ENCODE data around the gene TLX2. TPM values are rescaled to one million over a fixed set of nuclear protein-coding genes. Genes with fewer than 3 reads are reported as not detected.

TLX2 gene
- total RNA-seq = not detected in 2 replicates

GRCh38 chr2:74514368-74515270 is at the start of gene TLX2:
TSS of gene TLX2 (plus strand) at chr2:74514450. CDS start at chr2:74514807, 357 bp downstream.

GRCh38 chr2:74472086-74472944 is 41.9 kb upstream of the TLX2 start, which contains the start of gene MRPL53:
TSS of gene MRPL53 (minus strand) at chr2:74472680. CDS start at chr2:74472660, 20 bp downstream.

GRCh38 chr2:74482801-74483674 is 31.2 kb upstream of the TLX2 start, which contains the start of the genes CCDC142 and TTC31:
TSS of gene CCDC142 (minus strand) at chr2:74482998. CDS start at chr2:74482837, 161 bp downstream.
TSS of gene TTC31 (plus strand) at chr2:74483081. CDS start at chr2:74483096, 15 bp downstream.

GRCh38 chr2:74499267-74499939 is 14.8 kb upstream of the TLX2 start, which contains the start of gene LBX2:
TSS of gene LBX2 (minus strand) at chr2:74499603. CDS start at chr2:74499537, 66 bp downstream.

GRCh38 chr2:74507145-74507925 is 6.9 kb upstream of the TLX2 start, which contains the start of gene PCGF1:
TSS of gene PCGF1 (minus strand) at chr2:74507695. CDS start at chr2:74507668, 27 bp downstream.

GRCh38 chr2:74525717-74526648 is 11.7 kb downstream of the TLX2 start, which contains the start of gene DQX1:
TSS of gene DQX1 (minus strand) at chr2:74526231. CDS start at chr2:74525729, 502 bp downstream.

GRCh38 chr2:74529357-74530238 is 15.3 kb downstream of the TLX2 start, which contains the start of the genes AUP1 and HTRA2:
TSS of gene AUP1 (minus strand) at chr2:74529706. CDS start at chr2:74529629, 77 bp downstream.
TSS of gene HTRA2 (plus strand) at chr2:74529933. CDS start at chr2:74530007, 74 bp downstream.

GRCh38 chr2:74553892-74554819 is 39.9 kb downstream of the TLX2 start, which contains the start of the genes DOK1 and LOXL3:
TSS of gene DOK1 (plus strand) at chr2:74554720. CDS start at chr2:74554755, 35 bp downstream.
TSS of gene LOXL3 (minus strand) at chr2:74553942. CDS start at chr2:74552634, 1,308 bp downstream.

Other genes with a start within 250 kb of the TLX2 start
- gene SLC4A5, start 171.0 kb upstream of the TLX2 start, total RNA-seq = under 0.01 and 0.48 TPM in 2 replicates
- 78.5 and 104 TPM in 2 replicates for gene DCTN1, start 134.1 kb upstream of the TLX2 start, total RNA-seq
- 0.72 and 2.1 TPM in 2 replicates for gene C2orf81, start 92.8 kb upstream of the TLX2 start, total RNA-seq
- 64.2 and 88.8 TPM in 2 replicates for gene WDR54, start 92.7 kb upstream of the TLX2 start, total RNA-seq
- gene RTKN, start 72.5 kb upstream of the TLX2 start, total RNA-seq = 15.1 and 15.7 TPM in 2 replicates
- 15.9 and 23.9 TPM in 2 replicates for gene INO80B, start 59.4 kb upstream of the TLX2 start, total RNA-seq
- 87.9 and 88.0 TPM in 2 replicates for gene WBP1, start 56.0 kb upstream of the TLX2 start, total RNA-seq
- 101 and 103 TPM in 2 replicates for gene MOGS, start 49.1 kb upstream of the TLX2 start, total RNA-seq
- gene MRPL53, start 41.8 kb upstream of the TLX2 start, total RNA-seq = 44.1 and 49.9 TPM in 2 replicates
- 8.4 and 9.8 TPM in 2 replicates for gene CCDC142, start 31.5 kb upstream of the TLX2 start, total RNA-seq
- gene TTC31, start 31.4 kb upstream of the TLX2 start, total RNA-seq = 13.1 and 31.8 TPM in 2 replicates
- gene LBX2, start 14.8 kb upstream of the TLX2 start, total RNA-seq = 0.64 and 3.1 TPM in 2 replicates
- gene PCGF1, start 6.8 kb upstream of the TLX2 start, total RNA-seq = 8.5 and 15.8 TPM in 2 replicates
- gene DQX1, start 11.8 kb downstream of the TLX2 start, total RNA-seq = 0.39 TPM in 1 of 2 replicates, not detected in the other
- 73.7 and 74.2 TPM in 2 replicates for gene AUP1, start 15.3 kb downstream of the TLX2 start, total RNA-seq
- gene HTRA2, start 15.5 kb downstream of the TLX2 start, total RNA-seq = 25.6 and 28.8 TPM in 2 replicates
- gene LOXL3, start 39.5 kb downstream of the TLX2 start, total RNA-seq = 18.6 and 25.8 TPM in 2 replicates
- gene DOK1, start 40.3 kb downstream of the TLX2 start, total RNA-seq = 11.8 and 16.9 TPM in 2 replicates
- gene M1AP, start 133.9 kb downstream of the TLX2 start, total RNA-seq = not detected in 2 replicates
- 1.4 and 4.5 TPM in 2 replicates for gene SEMA4F, start 139.8 kb downstream of the TLX2 start, total RNA-seq

All from epithelial cell of alveolus of lung (primary cell).